Activated CD8-positive, alpha-beta memory T cell treated with anti-CD3 and anti-CD28 coated beads, Interleukin-2, amount 50 U/mL, for 24 hours (primary cell): ENCODE results near the gene FABP1.

ENCODE experiments used
- DNase-seq: peaks from one replicate; pipeline ENCODE4 v3.0.0-alpha.2; 2020; ENCODE audit errors: extremely low read depth

The FABP1 gene

GRCh38 chr2:88115825-88116518, 11.9 kb downstream of the FABP1 start:
- DNase-seq: no peak

DNA sequence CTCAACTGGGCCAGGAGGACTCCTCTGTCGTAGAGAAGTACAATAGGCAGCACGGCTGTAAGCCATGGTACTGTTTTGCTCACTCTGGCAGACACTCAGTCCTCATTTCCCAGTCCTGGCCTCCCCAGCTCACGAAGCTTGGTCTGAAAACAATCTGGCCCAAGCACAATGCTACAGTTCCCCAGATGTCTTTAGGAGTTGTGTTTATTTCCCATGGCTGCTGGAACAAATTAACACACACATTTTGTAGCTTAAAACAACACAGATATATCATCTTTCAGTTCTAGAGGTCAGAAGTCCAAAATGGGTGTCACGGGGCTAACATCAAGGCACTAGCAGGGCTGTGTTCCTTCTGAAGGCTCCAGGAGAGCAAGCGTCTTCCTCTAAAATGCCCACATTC, 13.0 kb downstream of the FABP1 start:
- no peak for DNase-seq

DNA sequence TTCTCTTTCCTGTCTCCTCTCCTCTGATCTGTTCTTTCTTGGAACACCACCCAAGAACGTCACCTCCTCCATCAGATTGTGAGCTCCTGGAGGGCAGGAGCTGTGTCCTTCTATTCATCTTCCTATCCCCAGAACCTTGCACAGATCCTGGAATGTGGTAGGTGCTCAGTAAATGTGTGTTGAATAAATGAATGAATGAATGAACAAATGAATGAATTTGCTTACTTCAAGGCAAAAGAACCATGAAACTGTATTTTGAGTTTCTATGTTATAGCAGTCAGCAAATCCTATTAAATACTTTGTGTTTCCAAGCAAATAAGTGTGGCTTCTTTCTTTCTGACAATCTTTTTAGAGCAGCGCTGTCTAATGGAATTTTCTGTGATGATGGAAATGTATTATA, 14.8 kb downstream of the FABP1 start:
- no peak for DNase-seq

DNA sequence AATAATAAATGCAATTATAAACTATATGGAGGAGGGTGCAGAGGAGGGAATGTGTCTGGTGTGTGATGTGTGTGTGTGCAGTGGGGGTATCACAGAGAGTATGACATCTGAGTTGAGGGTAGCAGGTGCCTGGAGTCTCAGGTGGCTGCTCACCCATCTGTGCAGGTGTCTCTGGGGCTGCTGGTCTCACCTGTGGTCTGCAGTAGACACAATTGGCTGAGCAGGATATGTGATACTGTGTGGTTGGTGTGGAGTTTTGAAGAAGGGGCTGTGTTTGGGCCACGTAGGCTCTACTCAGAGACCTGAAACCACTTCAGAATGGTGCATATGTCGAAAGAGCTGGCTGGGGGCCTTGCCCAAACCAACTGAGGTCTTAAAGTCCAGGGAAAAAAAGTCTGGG, 17.0 kb downstream of the FABP1 start:
- no peak for DNase-seq

DNA sequence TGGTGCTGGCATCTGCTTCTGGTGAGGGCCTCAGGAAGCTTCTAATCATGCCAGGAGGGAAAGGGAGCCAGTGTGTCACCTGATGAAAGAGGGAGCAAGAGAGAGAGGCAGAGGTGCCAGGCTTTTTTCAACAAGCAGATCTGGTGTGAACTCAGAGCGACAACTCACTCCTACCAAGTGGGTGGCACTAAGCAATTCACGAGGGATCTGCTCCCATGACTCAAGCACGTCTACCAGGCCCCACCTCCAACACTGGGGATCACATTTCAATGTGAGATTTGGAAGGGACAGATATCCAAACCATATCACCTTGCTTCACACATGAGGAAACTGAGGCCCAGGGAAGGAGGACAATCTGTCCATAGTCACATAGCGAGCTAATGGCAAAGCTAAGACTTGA, 19.1 kb downstream of the FABP1 start:
- DNase-seq: no peak

- DNase-seq: no peak
These were observed 27.4 kb downstream of the FABP1 start for GRCh38 chr2:88100489-88100858.

DNA sequence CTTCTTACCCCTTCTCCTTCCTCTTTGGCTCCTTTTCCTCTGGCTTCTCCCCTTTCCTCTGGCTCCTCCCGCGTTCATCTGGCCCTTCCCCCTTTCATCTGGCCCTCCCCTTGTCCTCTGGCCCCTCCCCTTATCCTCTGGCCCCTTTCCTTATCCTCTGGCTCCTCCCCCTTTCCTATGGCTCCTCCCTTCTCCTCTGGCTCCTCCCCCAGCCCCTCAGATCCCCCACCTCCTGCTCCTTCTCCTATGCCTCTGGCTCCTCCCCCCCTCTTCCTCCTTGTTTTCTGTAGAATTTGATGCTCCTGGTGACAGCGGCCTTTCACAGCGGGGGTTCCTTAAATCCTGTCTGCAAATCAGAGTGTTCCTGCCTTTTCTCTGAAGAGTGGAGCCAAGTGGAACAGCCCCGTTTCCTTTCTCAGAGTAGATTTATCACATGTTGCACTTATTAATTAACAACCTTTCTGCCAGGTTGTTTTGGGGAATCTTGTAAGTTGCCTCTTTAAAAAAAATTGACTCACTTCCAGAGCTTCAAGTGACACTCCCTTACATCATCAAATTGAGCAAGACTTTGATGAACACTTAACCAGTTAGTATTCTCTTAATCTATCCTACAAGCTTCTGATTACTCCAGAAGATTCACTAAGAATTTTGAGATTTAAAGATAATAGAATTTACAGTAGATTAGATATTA, 27.9 kb downstream of the FABP1 start:
- DNase-seq: no peak

DNA sequence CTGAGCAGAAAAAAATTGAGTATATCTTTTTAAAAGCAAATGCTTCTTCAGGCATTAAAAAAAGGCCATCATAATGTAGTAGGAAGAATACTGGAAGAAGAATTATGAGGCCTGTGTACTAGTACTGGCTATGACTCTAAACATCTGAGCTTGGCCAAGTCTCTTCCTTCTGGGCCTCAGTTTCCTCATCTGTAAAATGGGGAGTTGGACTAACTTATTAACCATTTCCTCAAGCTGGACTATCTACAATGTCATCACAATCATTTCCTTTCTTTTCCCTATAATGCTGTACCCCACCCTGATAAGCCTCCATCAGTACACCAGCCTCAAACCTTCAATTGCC, 29.3 kb downstream of the FABP1 start:
- no peak for DNase-seq

DNA sequence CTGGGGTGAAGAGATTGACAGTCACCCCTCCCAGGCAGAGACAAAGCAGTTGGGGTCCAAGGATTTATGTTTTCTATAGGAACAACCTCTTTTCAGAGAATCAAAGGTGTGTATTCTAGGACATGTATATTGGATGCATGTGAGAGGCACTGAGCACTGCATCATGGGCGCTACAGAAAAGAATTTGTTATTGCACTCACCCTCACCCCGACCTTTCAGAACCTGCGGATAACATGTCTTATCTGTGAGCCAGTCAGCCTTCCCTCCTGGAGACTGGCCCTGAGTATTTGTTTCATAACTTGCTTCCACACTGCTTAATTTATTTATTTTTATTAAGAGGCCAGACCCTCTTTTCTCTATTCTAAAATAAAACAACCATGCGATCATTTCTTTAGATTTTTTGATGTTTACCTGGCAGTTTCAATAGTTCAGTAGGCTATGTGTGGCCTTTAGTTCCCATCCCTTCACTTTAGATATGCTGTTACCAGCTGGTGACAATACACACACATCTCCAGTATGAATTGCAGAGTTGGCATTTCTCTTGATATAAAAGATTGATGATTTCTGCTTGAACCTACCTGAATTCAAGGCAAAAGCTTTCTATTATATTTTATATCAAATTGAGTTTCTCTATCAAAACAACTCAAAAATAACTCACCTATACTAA, 29.8 kb downstream of the FABP1 start:
- DNase-seq: no peak

DNA sequence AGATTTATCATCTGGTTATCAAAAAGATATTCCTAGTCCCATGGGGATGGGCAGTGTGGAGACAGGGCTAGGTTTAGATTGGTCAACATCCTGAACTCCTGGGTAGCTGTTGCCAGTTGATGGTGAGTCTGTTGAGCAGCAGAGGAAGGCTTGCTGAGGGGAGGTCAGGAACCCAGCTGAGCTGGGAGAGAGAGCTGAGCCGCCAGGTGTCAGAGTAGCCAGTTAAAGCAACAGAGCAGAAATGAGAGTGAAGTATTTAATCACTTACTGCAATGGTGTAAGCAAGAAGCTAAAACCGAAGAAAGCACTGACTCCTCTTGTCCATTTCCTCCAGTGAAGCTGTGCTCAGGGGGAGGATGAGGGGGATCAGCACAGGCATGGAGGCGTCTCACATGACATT, 30.7 kb downstream of the FABP1 start:
- no peak for DNase-seq

DNA sequence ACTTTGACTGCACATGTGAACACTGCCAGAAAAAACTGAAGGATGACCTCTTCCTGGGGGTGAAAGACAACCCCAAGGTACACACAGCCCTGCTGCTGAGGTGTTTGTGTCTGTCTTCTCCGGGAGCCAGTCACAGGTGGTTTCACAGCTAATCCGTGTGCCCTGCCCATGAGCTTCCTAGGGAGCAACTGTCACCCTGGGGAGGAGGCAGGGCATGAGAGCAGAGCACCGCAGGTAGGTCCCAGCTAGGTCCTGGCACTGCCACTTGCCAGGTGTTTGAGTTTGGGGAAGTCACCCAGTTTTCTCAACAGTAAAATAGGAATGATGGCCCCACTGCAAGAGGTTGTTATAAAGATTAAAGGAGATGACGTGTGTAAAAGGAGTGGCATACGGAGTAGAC, 31.2 kb downstream of the FABP1 start:
- DNase-seq: no peak

DNA sequence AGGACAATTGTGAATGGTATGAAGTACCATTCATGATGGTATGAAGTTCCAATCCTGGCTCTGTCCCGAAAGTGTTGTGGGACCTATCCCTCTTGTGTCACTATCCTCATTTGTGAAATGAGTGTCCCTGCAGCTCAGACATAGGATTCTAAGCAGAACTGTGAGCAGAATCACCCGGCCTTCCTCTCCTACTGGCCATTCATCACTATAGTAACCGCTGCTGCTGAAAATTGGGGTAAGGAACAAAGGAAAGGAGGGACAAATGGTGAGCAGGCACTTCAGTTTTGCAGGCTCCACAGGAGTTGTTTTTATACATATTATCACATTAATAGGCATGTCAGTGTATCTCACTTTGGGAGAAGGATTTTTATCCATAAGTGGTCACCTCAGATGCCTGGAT, 32.8 kb downstream of the FABP1 start:
- no peak for DNase-seq

DNA sequence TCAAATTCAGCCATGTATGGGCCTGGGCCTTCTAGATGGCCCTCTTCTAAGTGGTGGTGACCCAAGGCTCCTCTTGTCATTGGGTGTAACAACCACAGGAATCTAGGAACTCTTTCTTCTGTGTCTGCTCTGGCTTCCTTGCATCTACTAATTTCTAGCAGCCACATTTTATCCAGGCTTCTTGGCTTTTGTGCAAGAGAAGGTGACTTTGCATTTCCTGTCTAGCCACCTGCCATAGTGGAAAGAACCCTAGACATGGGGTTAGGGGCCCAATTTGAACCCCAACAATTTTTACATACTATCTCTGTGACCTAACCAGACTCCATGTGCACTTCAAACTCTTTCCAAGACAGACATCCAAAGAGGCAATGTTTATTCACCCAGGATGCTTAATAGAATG, 35.1 kb downstream of the FABP1 start:
- DNase-seq: no peak

DNA sequence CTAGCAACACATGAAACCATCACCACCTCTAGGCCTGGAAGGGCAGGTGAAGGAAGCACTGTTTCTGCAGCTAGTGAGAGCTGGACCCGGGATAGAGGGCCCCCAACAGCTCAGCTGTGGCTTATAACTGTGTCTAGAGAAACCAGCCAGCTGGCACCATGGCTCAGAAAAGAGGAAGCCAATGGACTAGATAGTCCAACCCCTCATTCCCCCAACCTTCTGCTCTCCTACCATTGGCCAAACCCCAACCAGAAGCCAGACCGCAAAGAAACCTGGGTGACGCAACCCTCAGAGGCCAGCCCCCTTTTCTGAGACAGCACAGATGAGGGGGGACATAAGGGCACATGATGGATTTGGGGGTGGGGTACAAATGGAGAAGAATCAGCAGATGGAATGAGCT, 35.9 kb downstream of the FABP1 start:
- DNase-seq: no peak

- DNase-seq: no peak
These were observed 37.2 kb downstream of the FABP1 start for GRCh38 chr2:88090446-88091283.

GRCh38 chr2:88088999-88089398, 38.9 kb downstream of the FABP1 start:
- no peak for DNase-seq

- DNase-seq: no peak
These were observed 40.1 kb downstream of the FABP1 start for GRCh38 chr2:88087763-88088162.

DNA sequence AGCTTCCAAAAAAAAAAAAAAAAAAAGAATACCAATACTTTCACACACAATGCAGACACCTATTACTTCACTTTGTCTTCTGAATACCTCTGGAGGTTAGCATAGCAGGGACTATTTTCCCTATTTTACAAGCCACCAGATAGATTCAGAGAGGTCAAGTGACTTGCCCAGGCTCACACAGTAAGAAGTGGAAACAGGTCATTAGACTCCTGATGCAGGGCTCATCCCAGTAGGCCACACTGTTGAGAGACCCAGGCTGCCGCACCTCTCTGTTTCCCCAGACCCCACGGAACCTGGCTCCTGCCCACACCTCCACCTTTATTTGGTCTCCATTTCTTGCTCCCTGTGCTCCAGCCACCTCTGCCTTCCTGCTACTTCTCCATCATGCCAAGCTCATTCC, 40.8 kb downstream of the FABP1 start:
- no peak for DNase-seq

- no peak for DNase-seq
These were observed 41.5 kb downstream of the FABP1 start for GRCh38 chr2:88086401-88086800.

DNA sequence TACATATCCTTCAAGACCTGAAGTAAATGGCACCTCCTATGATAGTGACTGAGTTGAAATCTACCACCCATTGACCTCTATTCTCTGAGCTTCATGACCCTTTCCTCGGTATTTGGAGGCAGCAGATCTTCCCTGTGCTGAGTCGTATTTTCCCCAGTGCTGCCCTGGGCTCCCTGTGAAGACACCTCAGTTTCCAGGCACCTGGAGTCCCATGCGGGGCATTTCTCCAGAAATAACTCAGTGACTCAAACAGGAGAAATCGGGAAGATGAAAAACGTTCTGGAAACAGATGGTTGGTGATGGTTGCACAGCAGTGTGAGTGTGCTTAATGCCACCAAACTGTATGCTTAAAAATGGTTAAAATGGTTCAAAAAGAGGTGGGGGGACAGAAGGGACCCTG, 42.3 kb downstream of the FABP1 start:
- no peak for DNase-seq

GRCh38 chr2:88085099-88085498, 42.8 kb downstream of the FABP1 start:
- no peak for DNase-seq

- no peak for DNase-seq
These were observed 45.1 kb downstream of the FABP1 start for GRCh38 chr2:88082781-88083180.
